ENCODE results near the gene KRTAP6-3.

KRTAP6-3 gene

GRCh38 chr21:30592140-30592539 lies at the start of gene KRTAP6-3:
KRTAP6-3 (plus strand) TSS chr21:30592440; CDS start chr21:30592446, 6 bp downstream.
- H3F3A ChIP-seq (ENCODE audit: low read depth) = no peaks in the 10 kb centered on the region
- H3K27me3 ChIP-seq (ENCODE audit: insufficient read depth, low read length, poor library complexity, severe bottlenecking) = no peaks in the 10 kb centered on the region
- no peaks in the 10 kb centered on the region for H4K20me1 ChIP-seq (ENCODE audit: insufficient read depth, low read length, poor library complexity, severe bottlenecking)
- TF ChIP-seq CTCF (conservative IDR thresholded peaks at IDR 0.05; ENCODE audit: low read length) (no peak), EZH2phosphoT487 (IDR thresholded peaks at IDR 0.05; ENCODE audit: borderline replicate concordance) (no peak)
- no peak within 1 kb of the TSS for H3K4me2 ChIP-seq (ENCODE audit: low read depth, low read length, poor library complexity, severe bottlenecking)
- no peaks in the 10 kb centered on the region for H3K79me2 ChIP-seq (ENCODE audit: insufficient read depth, low read length)
- no peak within 1 kb of the TSS for H2AFZ ChIP-seq (ENCODE audit: low read length)
- no peaks in the 10 kb centered on the region for H3K4me1 ChIP-seq (ENCODE audit: insufficient read depth, low read length, poor library complexity, severe bottlenecking)
- no peak within 1 kb of the TSS for H3K4me3 ChIP-seq (ENCODE audit: low read length, poor library complexity, severe bottlenecking)
- no peaks in the 10 kb centered on the region for H3K9me3 ChIP-seq (ENCODE audit: insufficient read depth, low read depth, low read length)
- no peaks in the 10 kb centered on the region for H3K36me3 ChIP-seq (ENCODE audit: insufficient read depth, low read length)
- no peak within 1 kb of the TSS for H3K9ac ChIP-seq (ENCODE audit: low read depth, low read length, poor library complexity, severe bottlenecking)
- H3K9me2 ChIP-seq (replicated peaks; ENCODE audit: low read depth, low read length) = no peaks in the 10 kb centered on the region

GRCh38 chr21:30552782-30553181 lies 39.5 kb upstream of the KRTAP6-3 start:
- H3K4me1 ChIP-seq (ENCODE audit: insufficient read depth, low read length, poor library complexity, severe bottlenecking) = no peaks in the 10 kb centered on the region
- TF ChIP-seq CTCF (conservative IDR thresholded peaks at IDR 0.05; ENCODE audit: low read length) (no peak), EZH2phosphoT487 (IDR thresholded peaks at IDR 0.05; ENCODE audit: borderline replicate concordance) (no peak)
- H3K27me3 ChIP-seq (ENCODE audit: insufficient read depth, low read length, poor library complexity, severe bottlenecking) = no peaks in the 10 kb centered on the region
- H3K9ac ChIP-seq (ENCODE audit: low read depth, low read length, poor library complexity, severe bottlenecking) = no peak overlapping the region
- H3F3A ChIP-seq (ENCODE audit: low read depth) = no peaks in the 10 kb centered on the region
- no peaks in the 10 kb centered on the region for H3K9me3 ChIP-seq (ENCODE audit: insufficient read depth, low read depth, low read length)
- H3K9me2 ChIP-seq (replicated peaks; ENCODE audit: low read depth, low read length) = no peaks in the 10 kb centered on the region
- H2AFZ ChIP-seq (ENCODE audit: low read length) = no peak overlapping the region
- no peak overlapping the region for H3K4me2 ChIP-seq (ENCODE audit: low read depth, low read length, poor library complexity, severe bottlenecking)
- no peaks in the 10 kb centered on the region for H3K36me3 ChIP-seq (ENCODE audit: insufficient read depth, low read length)
- no peak overlapping the region for H3K4me3 ChIP-seq (ENCODE audit: low read length, poor library complexity, severe bottlenecking)
- H4K20me1 ChIP-seq (ENCODE audit: insufficient read depth, low read length, poor library complexity, severe bottlenecking) = no peaks in the 10 kb centered on the region
- H3K79me2 ChIP-seq (ENCODE audit: insufficient read depth, low read length) = no peaks in the 10 kb centered on the region

- Histone ChIP-seq H2AFZ (ENCODE audit: low read length) (no peak overlapping the region), H3F3A (ENCODE audit: low read depth) (no peaks in the 10 kb centered on the region), H3K9ac (ENCODE audit: low read depth, low read length, poor library complexity, severe bottlenecking) (no peak overlapping the region), H3K4me2 (ENCODE audit: low read depth, low read length, poor library complexity, severe bottlenecking) (no peak overlapping the region), H3K27me3 (ENCODE audit: insufficient read depth, low read length, poor library complexity, severe bottlenecking) (no peaks in the 10 kb centered on the region), H3K9me3 (ENCODE audit: insufficient read depth, low read depth, low read length) (no peaks in the 10 kb centered on the region), H3K4me3 (ENCODE audit: low read length, poor library complexity, severe bottlenecking) (no peak overlapping the region), H3K36me3 (ENCODE audit: insufficient read depth, low read length) (no peaks in the 10 kb centered on the region), H3K4me1 (ENCODE audit: insufficient read depth, low read length, poor library complexity, severe bottlenecking) (no peaks in the 10 kb centered on the region), H4K20me1 (ENCODE audit: insufficient read depth, low read length, poor library complexity, severe bottlenecking) (no peaks in the 10 kb centered on the region), H3K79me2 (ENCODE audit: insufficient read depth, low read length) (no peaks in the 10 kb centered on the region), H3K9me2 (replicated peaks; ENCODE audit: low read depth, low read length) (no peaks in the 10 kb centered on the region)
- TF ChIP-seq CTCF (conservative IDR thresholded peaks at IDR 0.05; ENCODE audit: low read length) (no peak), EZH2phosphoT487 (IDR thresholded peaks at IDR 0.05; ENCODE audit: borderline replicate concordance) (no peak)
Measured at GRCh38 chr21:30555095-30555494, 37.1 kb upstream of the KRTAP6-3 start.

All from Loucy (cell line).